Measurements from ENCODE around the gene CECR2.

CECR2 gene

DNA sequence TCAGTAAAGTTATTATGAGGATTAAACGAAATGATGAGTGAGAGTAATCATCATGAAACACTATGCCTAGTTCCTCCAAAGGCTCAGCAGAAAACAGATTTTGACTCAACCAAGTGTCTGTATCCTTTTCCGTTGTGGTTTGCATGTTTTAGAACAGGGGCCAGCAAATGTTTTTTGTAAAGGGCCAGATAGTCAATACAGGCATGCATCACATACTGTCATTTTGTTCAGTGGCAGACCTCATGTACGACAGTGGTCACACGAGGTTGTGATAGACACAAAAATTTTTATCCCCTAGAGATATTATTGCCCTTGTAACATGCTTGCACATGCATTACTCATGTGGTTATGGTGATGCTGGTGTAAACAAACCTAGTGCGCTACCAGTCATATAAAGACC lies 112.2 kb downstream of the CECR2 start:
- no peak for TF ChIP-seq FOXP2 (optimal IDR thresholded peaks at IDR 0.05; ENCODE audit: borderline replicate concordance, extremely low read depth, extremely low read length, insufficient read depth)

DNA sequence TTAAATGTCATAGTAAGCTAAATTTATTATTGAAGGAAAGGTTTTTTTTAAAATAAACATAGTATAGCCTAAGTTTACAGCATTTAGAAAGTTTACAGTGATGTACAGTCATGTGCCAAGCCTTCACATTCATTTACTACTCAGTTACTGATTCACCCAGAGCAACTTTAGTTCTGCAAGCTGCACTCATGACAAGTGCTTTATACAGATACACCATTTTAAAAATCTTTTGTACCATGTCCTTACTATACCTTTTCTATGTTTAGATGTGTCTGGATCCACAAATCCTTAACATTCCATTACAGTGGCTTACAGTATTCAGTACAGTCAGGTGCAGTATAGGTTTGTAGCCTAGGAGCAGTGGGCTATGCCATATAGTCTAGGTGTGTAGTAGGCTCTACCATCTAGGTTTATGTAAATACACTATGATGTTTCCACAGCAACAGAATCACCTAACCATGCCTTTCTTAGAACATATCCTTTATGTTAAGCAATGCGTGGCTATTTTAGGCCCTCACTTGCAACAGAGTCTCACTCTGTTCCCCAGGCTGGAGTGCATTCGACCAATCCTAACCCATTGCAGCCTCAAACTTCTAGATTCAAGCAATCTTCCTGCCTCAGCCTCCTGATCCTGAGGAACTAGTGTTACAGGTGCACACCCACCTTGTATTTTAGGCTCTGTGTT lies 114.6 kb downstream of the CECR2 start:
- TF ChIP-seq TAF1 (IDR thresholded peaks at IDR 0.05; ENCODE audit: borderline replicate concordance, insufficient read depth, low read length) (no peak), POLR2AphosphoS5 (IDR thresholded peaks at IDR 0.05; ENCODE audit: low read depth, low read length) (no peak), SIN3A (IDR thresholded peaks at IDR 0.05; ENCODE audit: borderline replicate concordance, insufficient read depth, low read length) (no peak), FOXP2 (optimal IDR thresholded peaks at IDR 0.05; ENCODE audit: borderline replicate concordance, extremely low read depth, extremely low read length, insufficient read depth) (no peak)
- TF ChIP-seq, protein P1, sequence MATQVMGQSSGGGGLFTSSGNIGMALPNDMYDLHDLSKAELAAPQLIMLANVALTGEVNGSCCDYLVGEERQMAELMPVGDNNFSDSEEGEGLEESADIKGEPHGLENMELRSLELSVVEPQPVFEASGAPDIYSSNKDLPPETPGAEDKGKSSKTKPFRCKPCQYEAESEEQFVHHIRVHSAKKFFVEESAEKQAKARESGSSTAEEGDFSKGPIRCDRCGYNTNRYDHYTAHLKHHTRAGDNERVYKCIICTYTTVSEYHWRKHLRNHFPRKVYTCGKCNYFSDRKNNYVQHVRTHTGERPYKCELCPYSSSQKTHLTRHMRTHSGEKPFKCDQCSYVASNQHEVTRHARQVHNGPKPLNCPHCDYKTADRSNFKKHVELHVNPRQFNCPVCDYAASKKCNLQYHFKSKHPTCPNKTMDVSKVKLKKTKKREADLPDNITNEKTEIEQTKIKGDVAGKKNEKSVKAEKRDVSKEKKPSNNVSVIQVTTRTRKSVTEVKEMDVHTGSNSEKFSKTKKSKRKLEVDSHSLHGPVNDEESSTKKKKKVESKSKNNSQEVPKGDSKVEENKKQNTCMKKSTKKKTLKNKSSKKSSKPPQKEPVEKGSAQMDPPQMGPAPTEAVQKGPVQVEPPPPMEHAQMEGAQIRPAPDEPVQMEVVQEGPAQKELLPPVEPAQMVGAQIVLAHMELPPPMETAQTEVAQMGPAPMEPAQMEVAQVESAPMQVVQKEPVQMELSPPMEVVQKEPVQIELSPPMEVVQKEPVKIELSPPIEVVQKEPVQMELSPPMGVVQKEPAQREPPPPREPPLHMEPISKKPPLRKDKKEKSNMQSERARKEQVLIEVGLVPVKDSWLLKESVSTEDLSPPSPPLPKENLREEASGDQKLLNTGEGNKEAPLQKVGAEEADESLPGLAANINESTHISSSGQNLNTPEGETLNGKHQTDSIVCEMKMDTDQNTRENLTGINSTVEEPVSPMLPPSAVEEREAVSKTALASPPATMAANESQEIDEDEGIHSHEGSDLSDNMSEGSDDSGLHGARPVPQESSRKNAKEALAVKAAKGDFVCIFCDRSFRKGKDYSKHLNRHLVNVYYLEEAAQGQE (IDR thresholded peaks at IDR 0.05; ENCODE audit: insufficient read depth in 1 of 2, low read depth in 2 of 2, low read length in 2 of 2): no peak

DNA sequence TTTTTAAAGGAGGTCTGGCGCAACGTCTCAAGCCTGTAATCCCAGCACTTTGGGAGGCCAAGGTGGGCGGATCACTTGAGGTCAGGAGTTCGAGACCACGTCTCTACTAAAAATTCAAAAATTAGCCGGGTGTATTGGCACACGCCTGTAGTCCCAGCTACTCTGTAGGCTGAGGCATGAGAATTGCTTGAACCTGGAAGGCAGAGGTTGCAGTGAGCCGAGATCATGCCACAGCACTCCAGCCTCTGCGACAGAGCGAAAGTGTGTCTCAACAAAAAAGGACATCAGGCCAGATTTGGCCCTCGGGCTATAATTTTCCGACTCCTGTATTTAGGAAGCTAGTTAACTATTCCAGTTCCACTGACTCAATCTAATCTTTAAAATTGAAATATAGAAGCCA lies 115.3 kb downstream of the CECR2 start:
- TF ChIP-seq POLR2AphosphoS5 (IDR thresholded peaks at IDR 0.05; ENCODE audit: low read depth, low read length) (no peak), TAF1 (IDR thresholded peaks at IDR 0.05; ENCODE audit: borderline replicate concordance, insufficient read depth, low read length) (no peak)

DNA sequence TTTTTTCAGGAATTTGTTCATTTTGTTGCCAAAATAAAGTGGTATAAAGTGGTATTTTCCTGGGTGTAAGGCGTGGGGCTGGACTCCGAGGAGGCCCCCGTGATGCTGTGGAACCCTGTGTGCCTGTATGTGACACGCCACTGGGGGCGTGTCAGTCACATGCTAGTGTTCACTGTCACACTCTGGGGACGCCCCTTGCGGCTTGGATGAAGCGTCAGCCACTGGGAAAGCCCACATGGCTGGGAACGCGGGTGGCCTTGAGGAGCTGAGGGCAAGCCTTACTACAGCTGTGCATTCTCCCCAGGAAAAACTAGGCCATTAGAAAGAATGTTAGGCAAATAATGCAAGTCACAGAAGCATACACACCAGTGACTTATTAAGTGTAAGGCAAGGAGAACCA lies 117.1 kb downstream of the CECR2 start:
- no peak for TF ChIP-seq SIN3A (IDR thresholded peaks at IDR 0.05; ENCODE audit: borderline replicate concordance, insufficient read depth, low read length)
- no peak for TF ChIP-seq POLR2AphosphoS5 (IDR thresholded peaks at IDR 0.05; ENCODE audit: low read depth, low read length)
- TF ChIP-seq, protein P1 (IDR thresholded peaks at IDR 0.05; ENCODE audit: insufficient read depth in 1 of 2, low read depth in 2 of 2, low read length in 2 of 2): no peak

DNA sequence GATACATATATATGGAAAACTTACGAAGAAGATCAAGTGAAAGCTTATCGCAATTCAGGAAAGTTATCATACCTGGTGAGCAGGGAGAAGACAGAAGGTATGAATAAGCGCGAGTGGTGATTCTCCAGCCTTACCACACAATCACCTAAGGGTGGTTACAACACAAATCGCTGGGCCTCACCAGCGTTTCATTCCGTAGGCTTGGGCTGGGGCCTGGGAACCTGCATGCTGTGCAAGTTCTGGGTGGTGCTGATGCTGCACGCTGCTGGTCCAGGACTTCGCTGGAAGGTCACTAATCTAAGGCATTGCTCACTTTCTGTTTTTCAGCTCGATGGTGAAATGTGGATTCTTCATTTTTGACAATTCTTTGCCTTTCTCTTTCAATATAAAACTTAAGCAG lies 117.5 kb downstream of the CECR2 start:
- TF ChIP-seq FOXP2 (optimal IDR thresholded peaks at IDR 0.05; ENCODE audit: borderline replicate concordance, extremely low read depth, extremely low read length, insufficient read depth) (no peak), TAF1 (IDR thresholded peaks at IDR 0.05; ENCODE audit: borderline replicate concordance, insufficient read depth, low read length) (no peak), SIN3A (IDR thresholded peaks at IDR 0.05; ENCODE audit: borderline replicate concordance, insufficient read depth, low read length) (no peak), POLR2AphosphoS5 (IDR thresholded peaks at IDR 0.05; ENCODE audit: low read depth, low read length) (no peak)

DNA sequence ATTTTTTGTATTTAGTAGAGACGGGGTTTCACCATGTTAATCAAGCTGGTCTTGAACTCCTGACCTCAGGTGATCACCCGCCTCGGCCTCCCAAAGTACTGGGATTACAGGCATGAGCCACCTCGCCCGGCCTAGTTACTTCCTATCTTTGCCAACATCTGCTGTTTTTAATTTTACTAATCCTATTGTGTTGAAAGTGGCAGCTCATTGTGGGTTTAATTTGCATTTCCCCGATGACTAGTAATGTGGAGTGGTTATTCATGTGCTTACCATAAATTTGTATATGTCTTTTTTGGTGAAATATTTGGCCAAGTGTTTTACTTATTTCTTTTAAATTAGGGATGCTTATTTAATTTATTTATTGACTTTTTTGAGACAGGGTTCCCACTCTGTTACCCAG lies 119.8 kb downstream of the CECR2 start:
- TF ChIP-seq FOXP2 (optimal IDR thresholded peaks at IDR 0.05; ENCODE audit: borderline replicate concordance, extremely low read depth, extremely low read length, insufficient read depth): no peak
- TF ChIP-seq, protein P1 (IDR thresholded peaks at IDR 0.05; ENCODE audit: insufficient read depth in 1 of 2, low read depth in 2 of 2, low read length in 2 of 2): no peak
- TF ChIP-seq SIN3A (IDR thresholded peaks at IDR 0.05; ENCODE audit: borderline replicate concordance, insufficient read depth, low read length): no peak
- no peak for TF ChIP-seq TAF1 (IDR thresholded peaks at IDR 0.05; ENCODE audit: borderline replicate concordance, insufficient read depth, low read length)
- TF ChIP-seq POLR2AphosphoS5 (IDR thresholded peaks at IDR 0.05; ENCODE audit: low read depth, low read length): no peak

Measured in PFSK-1 (cell line).